ENCODE results near the gene NLGN1.

The NLGN1 gene

GRCh38 chr3:173780067-173780466 is 382.5 kb downstream of the NLGN1 start:
- DNase-seq = no peak

DNA sequence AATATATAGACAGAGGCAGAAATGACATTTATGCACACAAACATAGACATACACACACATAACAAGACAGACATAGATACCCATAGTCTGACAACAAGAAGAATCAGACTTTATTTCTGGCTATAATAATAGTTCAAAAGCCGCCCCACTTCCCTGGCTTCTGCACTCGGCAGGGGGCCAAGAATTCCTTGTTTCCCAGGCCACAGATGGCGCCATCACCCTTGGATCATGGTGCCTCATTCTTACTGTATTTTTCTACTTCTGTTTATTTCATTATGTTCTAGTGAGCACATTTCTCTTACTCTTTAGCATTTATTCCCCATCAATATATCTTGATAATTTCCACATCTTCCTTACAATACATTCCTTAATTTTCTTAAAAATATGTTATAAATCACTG is 387.5 kb downstream of the NLGN1 start:
- no peak for DNase-seq

GRCh38 chr3:173789530-173790162 is 392.1 kb downstream of the NLGN1 start:
- no peak for DNase-seq

DNA sequence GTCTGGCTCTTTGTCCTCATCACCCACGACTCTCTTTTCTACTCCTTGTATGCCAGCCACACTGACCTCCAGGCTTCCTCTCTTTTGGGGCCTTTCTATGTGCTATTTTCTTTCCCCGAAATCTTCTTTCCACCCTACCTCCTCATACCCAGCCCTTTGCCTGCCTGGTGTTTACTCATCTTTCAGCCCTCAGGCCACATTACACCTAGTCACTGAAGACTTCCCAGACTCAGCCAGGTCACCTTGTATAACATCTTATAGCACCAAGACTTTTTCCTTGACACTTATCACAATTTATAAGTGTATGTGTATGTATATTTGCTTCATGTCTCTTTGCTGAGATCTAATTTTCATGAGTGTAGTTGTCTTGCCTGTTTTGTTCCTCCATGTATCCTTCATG is 396.4 kb downstream of the NLGN1 start:
- DNase-seq = no peak

- no peak for DNase-seq
Observed at GRCh38 chr3:173796405-173796804, 398.9 kb downstream of the NLGN1 start.

DNA sequence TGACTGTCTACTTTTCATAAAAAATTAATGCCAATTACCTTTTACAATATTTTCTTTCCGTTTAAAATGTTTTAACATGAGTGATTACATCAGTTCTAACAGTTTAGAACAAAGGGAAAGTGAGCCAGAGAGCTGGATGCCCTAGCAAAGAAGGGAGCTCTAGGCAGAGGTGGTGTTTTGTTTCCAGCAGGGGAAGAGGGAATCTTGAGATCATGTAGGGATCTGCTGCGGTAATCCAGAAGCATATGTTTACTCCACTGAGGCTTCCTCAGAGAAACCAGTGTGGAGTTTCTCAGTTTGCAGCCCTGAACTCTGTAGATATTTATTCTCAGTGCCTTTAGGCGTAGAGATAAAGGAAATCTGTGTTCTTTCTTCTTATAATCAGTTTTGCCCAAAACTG is 399.3 kb downstream of the NLGN1 start:
- DNase-seq = no peak

DNA sequence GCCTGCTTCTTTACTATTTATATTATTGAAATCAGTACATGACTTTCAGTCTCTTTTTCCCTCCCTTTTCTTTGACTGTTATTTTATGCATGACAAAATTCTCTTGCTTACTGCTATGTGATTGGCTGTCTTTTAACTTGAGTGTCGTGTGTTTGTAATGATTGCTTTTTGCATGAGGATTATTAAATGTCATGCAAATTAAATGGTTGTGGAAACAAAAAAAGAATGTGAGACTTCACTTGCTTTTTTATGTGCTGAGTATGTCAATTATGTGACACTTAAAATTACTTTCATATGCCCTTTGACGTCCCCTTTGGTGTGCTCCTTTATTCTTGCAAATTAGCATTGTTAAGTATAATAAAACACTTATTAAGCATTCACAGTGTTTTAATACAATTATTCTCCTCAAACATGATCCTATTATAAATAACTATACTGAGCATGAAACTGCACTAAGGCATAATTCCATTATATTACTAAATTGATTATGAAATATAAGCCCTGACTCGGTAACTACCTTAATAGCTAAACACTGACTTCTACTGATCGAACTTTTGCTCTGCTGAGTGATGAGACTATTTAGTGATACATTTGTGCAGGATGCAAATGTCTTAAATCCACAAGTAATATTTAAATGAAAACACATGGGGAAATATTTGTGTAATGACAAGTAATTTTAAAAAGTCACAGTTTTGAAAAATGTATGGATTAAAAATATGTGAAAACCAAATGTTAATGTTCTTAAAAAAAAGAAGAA is 401.7 kb downstream of the NLGN1 start:
- DNase-seq = no peak

DNA sequence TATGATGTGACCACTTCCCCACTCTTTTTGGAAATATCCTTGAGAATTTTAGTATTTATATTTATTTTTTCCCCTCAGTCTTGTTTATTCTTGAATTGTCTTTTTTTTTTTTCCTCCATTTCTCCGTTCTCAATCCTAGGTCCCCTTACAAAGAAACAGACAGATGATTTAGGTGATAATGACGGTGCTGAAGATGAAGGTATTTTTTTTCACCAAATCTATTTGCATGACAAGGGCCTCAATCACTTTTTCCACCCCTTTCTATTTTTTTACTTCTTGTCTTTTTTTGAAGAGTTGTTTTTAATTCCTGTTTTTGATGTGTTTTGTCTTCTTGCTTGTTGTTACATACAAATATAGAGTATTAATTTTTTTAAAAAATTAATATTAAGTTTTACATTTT is 402.6 kb downstream of the NLGN1 start:
- no peak for DNase-seq

- DNase-seq = no peak
Observed at GRCh38 chr3:173814809-173815208, 417.3 kb downstream of the NLGN1 start.

- no peak for DNase-seq
Observed at GRCh38 chr3:173819368-173819767, 421.8 kb downstream of the NLGN1 start.

DNA sequence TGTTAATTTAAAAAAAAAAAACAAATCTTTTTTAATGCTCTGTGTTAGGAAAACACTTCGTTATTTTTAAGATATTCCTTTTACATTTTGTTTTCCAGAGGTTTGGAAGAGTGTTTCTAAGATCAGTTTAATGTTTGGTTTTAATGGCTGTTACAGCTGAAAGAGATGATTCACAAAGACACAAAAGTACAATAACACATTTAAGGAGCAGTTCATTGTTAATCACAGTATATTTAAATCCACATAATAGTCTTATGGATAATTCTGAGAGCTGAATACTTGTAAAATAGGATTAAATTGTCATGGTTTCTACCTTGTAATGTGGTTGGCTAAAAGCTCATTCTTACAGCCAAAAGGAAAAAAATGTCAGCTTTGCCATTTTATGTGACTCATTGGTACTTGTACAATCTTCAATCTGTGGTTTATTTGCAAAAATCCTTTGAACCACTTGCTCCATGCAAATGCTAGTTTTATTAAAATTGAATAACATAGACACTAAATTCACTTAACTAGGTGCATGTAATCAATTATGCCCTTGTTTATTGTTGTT is 426.4 kb downstream of the NLGN1 start:
- no peak for DNase-seq

GRCh38 chr3:173825730-173826129 is 428.2 kb downstream of the NLGN1 start:
- DNase-seq = no peak

DNA sequence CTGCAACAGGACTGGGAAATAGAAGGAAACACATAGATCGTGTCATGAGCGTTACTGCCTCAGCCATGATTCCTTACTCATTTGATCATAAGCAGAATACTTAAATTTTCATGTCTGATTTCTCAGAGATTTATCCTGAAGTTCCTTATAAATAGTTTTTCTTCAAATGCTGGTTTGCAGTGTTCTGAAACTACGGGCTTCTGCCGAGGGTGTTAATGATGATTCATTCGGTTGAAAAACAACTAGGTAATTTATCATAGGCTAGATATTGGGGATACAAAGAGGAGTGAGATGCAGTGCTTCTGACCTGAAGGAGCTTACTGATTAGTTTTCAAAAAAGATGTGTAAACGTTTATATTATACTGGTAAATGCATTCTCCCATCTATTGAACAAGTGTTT is 428.9 kb downstream of the NLGN1 start:
- no peak for DNase-seq

DNA sequence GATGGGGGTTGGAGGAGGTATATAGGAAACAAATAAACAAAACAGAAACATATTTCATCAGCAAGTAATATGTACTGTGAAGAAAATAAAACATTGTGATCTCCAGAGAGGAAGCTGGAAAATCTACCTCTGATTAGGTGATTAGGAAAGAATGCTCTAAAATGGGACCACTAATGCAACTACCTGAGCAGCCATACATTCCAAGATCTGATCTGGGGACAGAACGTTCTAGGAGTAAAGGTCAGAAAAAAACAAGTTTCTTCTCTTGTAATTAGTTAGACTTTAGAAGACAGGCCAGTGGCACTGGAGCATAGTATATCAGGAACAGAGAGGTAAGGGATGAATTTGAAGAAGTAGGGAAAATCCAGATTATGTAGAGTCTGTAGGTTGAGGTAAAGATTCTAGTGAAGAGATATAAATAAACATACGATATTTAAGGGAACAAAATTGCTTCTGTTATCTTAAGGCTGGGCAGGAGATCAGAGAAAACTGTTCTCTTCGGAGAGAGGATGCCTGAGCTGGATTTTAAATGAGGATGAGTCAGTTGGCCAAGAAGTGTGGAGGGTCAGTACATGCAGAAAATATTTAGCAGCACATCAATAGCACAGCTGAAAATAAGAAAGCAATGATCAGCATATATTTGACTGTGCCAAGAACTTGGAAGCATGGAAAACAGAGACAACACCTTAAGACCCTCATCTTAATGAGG is 429.5 kb downstream of the NLGN1 start:
- DNase-seq = no peak

GRCh38 chr3:173838644-173839043 is 441.1 kb downstream of the NLGN1 start:
- DNase-seq = no peak

DNA sequence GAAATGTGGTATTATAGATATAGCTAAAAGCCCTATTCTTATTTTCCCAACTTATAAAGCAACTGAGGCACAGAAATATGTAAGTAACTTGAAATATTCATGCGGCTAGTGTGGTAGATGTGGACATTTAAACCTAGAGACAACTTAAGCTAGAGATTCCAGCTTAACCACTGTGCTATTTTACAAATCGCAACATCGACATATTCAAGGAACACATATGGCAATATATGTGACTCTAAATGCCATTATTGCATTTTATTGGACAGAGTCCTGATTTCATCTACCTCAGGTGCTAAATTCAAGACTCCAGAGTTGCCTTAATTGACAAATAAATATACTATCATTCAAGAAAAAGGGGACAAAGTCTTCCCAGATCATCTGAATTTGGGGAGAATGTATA is 442.3 kb downstream of the NLGN1 start:
- no peak for DNase-seq

GRCh38 chr3:173841334-173841733 is 443.8 kb downstream of the NLGN1 start:
- DNase-seq = no peak

GRCh38 chr3:173843060-173843459 is 445.5 kb downstream of the NLGN1 start:
- DNase-seq = no peak

- DNase-seq = no peak
Observed at GRCh38 chr3:173846584-173846983, 449.0 kb downstream of the NLGN1 start.

GRCh38 chr3:173849489-173849888 is 451.9 kb downstream of the NLGN1 start:
- DNase-seq = no peak

GRCh38 chr3:173857154-173857553 is 459.6 kb downstream of the NLGN1 start:
- DNase-seq = no peak

- no peak for DNase-seq
Observed at GRCh38 chr3:173862701-173863100, 465.2 kb downstream of the NLGN1 start.

GRCh38 chr3:173863551-173863950 is 466.0 kb downstream of the NLGN1 start:
- no peak for DNase-seq
